ENCODE measurements around the gene KCNJ15.

Gene KCNJ15

DNA sequence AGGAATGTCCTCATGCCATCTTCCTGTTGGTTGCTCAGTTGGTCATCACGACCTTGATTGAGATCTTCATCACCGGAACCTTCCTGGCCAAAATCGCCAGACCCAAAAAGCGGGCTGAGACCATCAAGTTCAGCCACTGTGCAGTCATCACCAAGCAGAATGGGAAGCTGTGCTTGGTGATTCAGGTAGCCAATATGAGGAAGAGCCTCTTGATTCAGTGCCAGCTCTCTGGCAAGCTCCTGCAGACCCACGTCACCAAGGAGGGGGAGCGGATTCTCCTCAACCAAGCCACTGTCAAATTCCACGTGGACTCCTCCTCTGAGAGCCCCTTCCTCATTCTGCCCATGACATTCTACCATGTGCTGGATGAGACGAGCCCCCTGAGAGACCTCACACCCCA, 42.9 kb downstream of the KCNJ15 start:
- Histone ChIP-seq H3K36me3 (ENCODE audit: insufficient read depth, low read length) (no peaks in the 10 kb centered on the region), H3K9me3 (ENCODE audit: insufficient read depth, low read depth, low read length) (no peaks in the 10 kb centered on the region), H3K27me3 (ENCODE audit: insufficient read depth, low read length) (no peaks in the 10 kb centered on the region), H3K4me3 (ENCODE audit: low read length) (no peak overlapping the region), H3K9ac (ENCODE audit: low read depth, low read length) (no peak overlapping the region), H3K4me1 (ENCODE audit: insufficient read depth, low read length) (peaks cover 19% of the 10 kb centered on the region), H3K27ac (ENCODE audit: low read depth, low read length) (no peak overlapping the region)
- WGBS, result 91% methylated on average over 8 of the region's 8 CpGs

DNA sequence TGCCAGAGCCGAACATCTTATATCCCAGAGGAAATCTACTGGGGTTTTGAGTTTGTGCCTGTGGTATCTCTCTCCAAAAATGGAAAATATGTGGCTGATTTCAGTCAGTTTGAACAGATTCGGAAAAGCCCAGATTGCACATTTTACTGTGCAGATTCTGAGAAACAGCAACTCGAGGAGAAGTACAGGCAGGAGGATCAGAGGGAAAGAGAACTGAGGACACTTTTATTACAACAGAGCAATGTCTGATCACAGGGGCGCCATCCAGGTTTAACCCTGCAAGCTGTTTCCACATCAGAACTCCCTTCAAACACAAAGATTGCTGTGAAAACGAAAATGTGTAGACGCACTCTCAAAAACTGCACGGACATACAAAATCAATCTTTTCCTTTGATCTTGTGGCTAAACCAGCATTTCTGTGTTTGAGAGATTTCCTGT, 43.4 kb downstream of the KCNJ15 start:
- no peaks in the 10 kb centered on the region for H3K36me3 ChIP-seq (ENCODE audit: insufficient read depth, low read length)
- H3K4me1 ChIP-seq (ENCODE audit: insufficient read depth, low read length), result peaks cover 19% of the 10 kb centered on the region
- no peak overlapping the region for H3K4me3 ChIP-seq (ENCODE audit: low read length)
- WGBS, result 93% methylated on average over 7 of the region's 7 CpGs
- H3K27me3 ChIP-seq (ENCODE audit: insufficient read depth, low read length), result no peaks in the 10 kb centered on the region
- no peak overlapping the region for H3K27ac ChIP-seq (ENCODE audit: low read depth, low read length)
- no peaks in the 10 kb centered on the region for H3K9me3 ChIP-seq (ENCODE audit: insufficient read depth, low read depth, low read length)
- no peak overlapping the region for H3K9ac ChIP-seq (ENCODE audit: low read depth, low read length)

GRCh38 chr21:38301321-38302214, 44.8 kb downstream of the KCNJ15 start:
- H3K4me1 ChIP-seq (ENCODE audit: insufficient read depth, low read length), result peaks cover 14% of the 10 kb centered on the region
- no peaks in the 10 kb centered on the region for H3K9me3 ChIP-seq (ENCODE audit: insufficient read depth, low read depth, low read length)
- no peaks in the 10 kb centered on the region for H3K36me3 ChIP-seq (ENCODE audit: insufficient read depth, low read length)
- WGBS, result 93% methylated on average over 15 of the region's 15 CpGs
- no peak overlapping the region for H3K4me3 ChIP-seq (ENCODE audit: low read length)
- H3K27me3 ChIP-seq (ENCODE audit: insufficient read depth, low read length), result no peaks in the 10 kb centered on the region
- H3K9ac ChIP-seq (ENCODE audit: low read depth, low read length), result no peak overlapping the region
- no peak overlapping the region for H3K27ac ChIP-seq (ENCODE audit: low read depth, low read length)

GRCh38 chr21:38303300-38303699, 46.5 kb downstream of the KCNJ15 start:
- Histone ChIP-seq H3K9me3 (ENCODE audit: insufficient read depth, low read depth, low read length) (no peaks in the 10 kb centered on the region), H3K27ac (ENCODE audit: low read depth, low read length) (no peak overlapping the region), H3K36me3 (ENCODE audit: insufficient read depth, low read length) (no peaks in the 10 kb centered on the region), H3K4me3 (ENCODE audit: low read length) (no peak overlapping the region), H3K9ac (ENCODE audit: low read depth, low read length) (no peak overlapping the region), H3K4me1 (ENCODE audit: insufficient read depth, low read length) (no peaks in the 10 kb centered on the region), H3K27me3 (ENCODE audit: insufficient read depth, low read length) (no peaks in the 10 kb centered on the region)
- 86% methylated on average over 3 of the region's 3 CpGs for WGBS

- H3K4me3 ChIP-seq (ENCODE audit: low read length), result no peak overlapping the region
- no peaks in the 10 kb centered on the region for H3K27me3 ChIP-seq (ENCODE audit: insufficient read depth, low read length)
- H3K27ac ChIP-seq (ENCODE audit: low read depth, low read length), result no peak overlapping the region
- 0 out of 2 replicates have a peak, but pooled peaks cover 4% of the 10 kb centered on the region for H3K4me1 ChIP-seq (ENCODE audit: insufficient read depth, low read length)
- no peak overlapping the region for H3K9ac ChIP-seq (ENCODE audit: low read depth, low read length)
- H3K9me3 ChIP-seq (ENCODE audit: insufficient read depth, low read depth, low read length), result no peaks in the 10 kb centered on the region
- 75% methylated on average over 6 of the region's 7 CpGs for WGBS
- no peaks in the 10 kb centered on the region for H3K36me3 ChIP-seq (ENCODE audit: insufficient read depth, low read length)
Measured at GRCh38 chr21:38306433-38307141, 49.8 kb downstream of the KCNJ15 start.

DNA sequence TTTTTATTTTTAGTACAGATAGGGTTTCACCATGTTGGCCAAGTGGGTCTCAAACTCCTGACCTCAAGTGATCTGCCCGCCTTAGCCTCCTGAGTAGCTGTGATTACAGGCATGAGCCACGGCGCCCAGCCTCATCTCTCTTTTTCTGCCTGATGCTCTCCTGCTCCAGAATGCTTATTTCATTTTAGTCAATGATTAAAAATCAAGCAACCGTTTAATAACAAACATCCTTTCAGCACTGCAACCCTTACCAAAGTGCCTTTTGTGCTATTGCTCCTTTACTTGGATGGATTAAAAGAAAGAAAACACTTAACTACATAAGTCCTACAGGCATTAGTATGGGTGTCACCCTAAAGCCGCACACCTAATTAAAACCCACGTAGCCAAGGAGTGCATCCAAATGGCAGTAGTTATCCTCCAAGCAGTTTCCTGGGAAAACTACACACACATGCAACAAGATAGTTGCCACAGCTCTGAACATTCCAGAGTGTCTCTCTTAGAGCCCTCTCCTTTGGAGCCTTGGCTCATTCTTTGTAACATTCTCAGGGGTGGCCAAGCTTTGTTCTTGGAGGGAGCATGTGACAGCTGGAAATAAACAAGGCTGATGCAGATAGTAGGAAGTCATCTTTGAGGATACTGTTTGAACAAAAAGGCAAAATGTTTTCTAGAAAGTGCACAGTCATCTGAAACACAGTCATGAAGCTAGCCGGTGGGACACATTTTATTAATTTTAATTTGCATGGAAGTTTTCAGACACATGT, 51.2 kb downstream of the KCNJ15 start:
- Histone ChIP-seq H3K36me3 (ENCODE audit: insufficient read depth, low read length) (no peaks in the 10 kb centered on the region), H3K27ac (ENCODE audit: low read depth, low read length) (no peak overlapping the region), H3K27me3 (ENCODE audit: insufficient read depth, low read length) (no peaks in the 10 kb centered on the region), H3K9ac (ENCODE audit: low read depth, low read length) (no peak overlapping the region), H3K4me3 (ENCODE audit: low read length) (no peak overlapping the region), H3K9me3 (ENCODE audit: insufficient read depth, low read depth, low read length) (no peaks in the 10 kb centered on the region), H3K4me1 (ENCODE audit: insufficient read depth, low read length) (0 out of 2 replicates have a peak, but pooled peaks cover 4% of the 10 kb centered on the region)
- 93% methylated on average over 7 of the region's 7 CpGs for WGBS

- H3K9ac ChIP-seq (ENCODE audit: low read depth, low read length), result no peak overlapping the region
- H3K27me3 ChIP-seq (ENCODE audit: insufficient read depth, low read length), result no peaks in the 10 kb centered on the region
- no peaks in the 10 kb centered on the region for H3K36me3 ChIP-seq (ENCODE audit: insufficient read depth, low read length)
- H3K9me3 ChIP-seq (ENCODE audit: insufficient read depth, low read depth, low read length), result no peaks in the 10 kb centered on the region
- H3K27ac ChIP-seq (ENCODE audit: low read depth, low read length), result no peak overlapping the region
- no peak overlapping the region for H3K4me3 ChIP-seq (ENCODE audit: low read length)
- WGBS, result 84% methylated on average over 9 of the region's 9 CpGs
- H3K4me1 ChIP-seq (ENCODE audit: insufficient read depth, low read length), result 0 out of 2 replicates have a peak, but pooled peaks cover 4% of the 10 kb centered on the region
Measured at GRCh38 chr21:38308532-38309119, 51.8 kb downstream of the KCNJ15 start.

GRCh38 chr21:38310646-38311485, 54.1 kb downstream of the KCNJ15 start:
- H3K9me3 ChIP-seq (ENCODE audit: insufficient read depth, low read depth, low read length), result no peaks in the 10 kb centered on the region
- no peaks in the 10 kb centered on the region for H3K36me3 ChIP-seq (ENCODE audit: insufficient read depth, low read length)
- no peak overlapping the region for H3K9ac ChIP-seq (ENCODE audit: low read depth, low read length)
- H3K4me3 ChIP-seq (ENCODE audit: low read length), result no peak overlapping the region
- H3K27me3 ChIP-seq (ENCODE audit: insufficient read depth, low read length), result no peaks in the 10 kb centered on the region
- 0 out of 2 replicates have a peak, but pooled peaks cover 4% of the 10 kb centered on the region for H3K4me1 ChIP-seq (ENCODE audit: insufficient read depth, low read length)
- no peak overlapping the region for H3K27ac ChIP-seq (ENCODE audit: low read depth, low read length)
- 87% methylated on average over 9 of the region's 9 CpGs for WGBS

- Histone ChIP-seq H3K27ac (ENCODE audit: low read depth, low read length) (no peak overlapping the region), H3K9me3 (ENCODE audit: insufficient read depth, low read depth, low read length) (no peaks in the 10 kb centered on the region), H3K9ac (ENCODE audit: low read depth, low read length) (no peak overlapping the region), H3K27me3 (ENCODE audit: insufficient read depth, low read length) (no peaks in the 10 kb centered on the region), H3K4me3 (ENCODE audit: low read length) (no peak overlapping the region), H3K36me3 (ENCODE audit: insufficient read depth, low read length) (no peaks in the 10 kb centered on the region), H3K4me1 (ENCODE audit: insufficient read depth, low read length) (0 out of 2 replicates have a peak, but pooled peaks cover 4% of the 10 kb centered on the region)
- 97% methylated on average over 6 of the region's 6 CpGs for WGBS
Measured at GRCh38 chr21:38311765-38312164, 55.0 kb downstream of the KCNJ15 start.

DNA sequence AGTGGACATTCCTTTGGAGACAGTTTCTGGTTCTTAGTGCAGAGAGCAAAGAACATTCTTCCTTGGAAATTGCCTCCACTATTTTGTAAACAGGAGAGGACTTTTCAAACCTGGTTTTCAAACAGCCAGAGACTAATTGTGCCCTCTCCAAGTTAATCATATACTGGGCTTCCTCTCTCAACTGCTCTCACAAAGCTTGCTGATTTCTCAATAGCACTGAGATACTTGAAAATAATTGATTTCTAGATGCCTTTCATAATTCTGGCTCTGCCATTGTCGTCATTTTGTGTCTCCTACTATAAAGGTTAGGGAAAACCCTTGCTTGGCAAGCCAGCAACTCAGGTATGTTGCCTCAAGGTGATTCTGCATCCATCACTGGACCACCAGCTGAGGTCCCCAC, 56.0 kb downstream of the KCNJ15 start:
- Histone ChIP-seq H3K27me3 (ENCODE audit: insufficient read depth, low read length) (no peaks in the 10 kb centered on the region), H3K9ac (ENCODE audit: low read depth, low read length) (no peak overlapping the region), H3K4me3 (ENCODE audit: low read length) (no peak overlapping the region), H3K27ac (ENCODE audit: low read depth, low read length) (no peak overlapping the region), H3K9me3 (ENCODE audit: insufficient read depth, low read depth, low read length) (no peaks in the 10 kb centered on the region), H3K4me1 (ENCODE audit: insufficient read depth, low read length) (0 out of 2 replicates have a peak, but pooled peaks cover 4% of the 10 kb centered on the region), H3K36me3 (ENCODE audit: insufficient read depth, low read length) (no peaks in the 10 kb centered on the region)
- 92% methylated on average over 1 of the region's 1 CpG for WGBS

Measured in HUES64 (cell line).